NCI-H2171 treated with DMSO at 0.1 percent for 48 hours (cell line): ENCODE results near the gene ZFYVE26.

Experiments used
- DNase-seq: peaks from one replicate; lab custom pipeline; 2025; lab: John Stamatoyannopoulos, UW

Gene ZFYVE26

GRCh38 chr14:67815573-67816225 is 691 bp downstream of the ZFYVE26 start:
- DNase-seq, result peak; percentile 55

GRCh38 chr14:67814821-67815220 is 1.6 kb downstream of the ZFYVE26 start:
- no peak for DNase-seq

GRCh38 chr14:67806246-67806645 is 10.1 kb downstream of the ZFYVE26 start:
- DNase-seq, result no peak

GRCh38 chr14:67800743-67801142 is 15.6 kb downstream of the ZFYVE26 start:
- no peak for DNase-seq

- DNase-seq, result no peak
Measured at GRCh38 chr14:67798731-67799130, 17.7 kb downstream of the ZFYVE26 start.

- DNase-seq, result no peak
Measured at GRCh38 chr14:67787673-67788072, 28.7 kb downstream of the ZFYVE26 start.

- DNase-seq, result no peak
Measured at GRCh38 chr14:67785270-67786109, 30.9 kb downstream of the ZFYVE26 start.

GRCh38 chr14:67784244-67784823 is 32.1 kb downstream of the ZFYVE26 start:
- DNase-seq, result no peak

- DNase-seq, result no peak
Measured at GRCh38 chr14:67782090-67782489, 34.3 kb downstream of the ZFYVE26 start.

GRCh38 chr14:67778792-67779191 is 37.6 kb downstream of the ZFYVE26 start:
- no peak for DNase-seq

GRCh38 chr14:67776653-67777322 is 39.6 kb downstream of the ZFYVE26 start:
- DNase-seq, result no peak

GRCh38 chr14:67773844-67774377 is 42.5 kb downstream of the ZFYVE26 start:
- DNase-seq, result no peak

GRCh38 chr14:67768219-67768618 is 48.2 kb downstream of the ZFYVE26 start:
- DNase-seq, result no peak

- DNase-seq, result no peak
Measured at GRCh38 chr14:67766035-67766680, 50.2 kb downstream of the ZFYVE26 start.

GRCh38 chr14:67765192-67765834 is 51.1 kb downstream of the ZFYVE26 start:
- DNase-seq, result no peak

GRCh38 chr14:67764496-67764895 is 51.9 kb downstream of the ZFYVE26 start:
- DNase-seq, result no peak

- no peak for DNase-seq
Measured at GRCh38 chr14:67763158-67763822, 53.1 kb downstream of the ZFYVE26 start.

GRCh38 chr14:67762051-67762450 is 54.3 kb downstream of the ZFYVE26 start:
- DNase-seq, result no peak

- DNase-seq, result no peak
Measured at GRCh38 chr14:67759916-67760315, 56.5 kb downstream of the ZFYVE26 start.

GRCh38 chr14:67757175-67757574 is 59.2 kb downstream of the ZFYVE26 start:
- no peak for DNase-seq

- DNase-seq, result no peak
Measured at GRCh38 chr14:67756496-67756895, 59.9 kb downstream of the ZFYVE26 start.
